ENCODE data around the gene C10orf67. TPM values are rescaled to one million over a fixed set of nuclear protein-coding genes. Genes with fewer than 3 reads are reported as not detected.

The C10orf67 gene
- total and polyA plus RNA-seq, 9 of the 15 experiments (the other 6 are each of a cell fraction or from before 2014, with no cell fraction given), result not detected

GRCh38 chr10:23379686-23380085 is 35.1 kb upstream of the C10orf67 start:
- FAIRE-seq (no peak), DNase-seq (ENCODE audit: extremely low read depth in 1 of 4, low spot score in 3 of 4) (no peak), ATAC-seq (no peak)
- no peak overlapping the region for H3K4me2 ChIP-seq (ENCODE audit: insufficient read depth, low read length)
- no peak overlapping the region for H3K27ac ChIP-seq (ENCODE audit: extremely low read depth, low read depth, low read length)
- ChIA-PET POLR2A (no interaction called here), CTCF (ENCODE audit: low intra/inter-chr PET ratio) (no interaction called here)
- BruUV-seq (replicated peaks), result no TSS peak
- 0% methylated on average over 3 of the region's 3 CpGs for WGBS (ENCODE audit: insufficient coverage, low coverage, missing lambda C conversion rate)
- H3K36me3 ChIP-seq (ENCODE audit: control insufficient read depth, insufficient read depth, low read length), result no peaks in the 10 kb centered on the region
- no peaks in the 10 kb centered on the region for H3K9me3 ChIP-seq (replicated peaks; ENCODE audit: control insufficient read depth, insufficient read depth, low read depth, low read length)
- H3K4me3 ChIP-seq, result no peak overlapping the region
- H3K79me2 ChIP-seq (ENCODE audit: control insufficient read depth, insufficient read depth, low read length), result no peaks in the 10 kb centered on the region
- H2AFZ ChIP-seq (ENCODE audit: low read depth, low read length), result no peak overlapping the region
- H3K4me1 ChIP-seq (replicated peaks in 1 of 2; ENCODE audit: control insufficient read depth in 2 of 2, insufficient read depth in 2 of 2, low read length in 2 of 2), result no peaks in the 10 kb centered on the region
- H3K27me3 ChIP-seq (ENCODE audit: control insufficient read depth in 2 of 2, insufficient read depth in 2 of 2, low read length in 2 of 2), result no peaks in the 10 kb centered on the region
- in situ Hi-C loops (cut with MboI), result no loop called here
- no peaks in the 10 kb centered on the region for H4K20me1 ChIP-seq (replicated peaks; ENCODE audit: control insufficient read depth, insufficient read depth, low read length)
- H3K9ac ChIP-seq (ENCODE audit: insufficient read depth in 1 of 2, low read depth in 2 of 2, low read length in 2 of 2), result no peak overlapping the region
- no peak for TF ChIP-seq SMARCA4 (IDR thresholded peaks at IDR 0.05)
- no peak for TF ChIP-seq ZNF121 (CRISPR knock-in tag; conservative IDR thresholded peaks at IDR 0.05)
- no peak for TF ChIP-seq TGIF2 (CRISPR knock-in tag; IDR thresholded peaks at IDR 0.05)
- TF ChIP-seq IRF2 (CRISPR knock-in tag; IDR thresholded peaks at IDR 0.05), result no peak
- no peak for TF ChIP-seq ETV5 (CRISPR knock-in tag; IDR thresholded peaks at IDR 0.05; ENCODE audit: low read depth)
- TF ChIP-seq FOXA3 (CRISPR knock-in tag; conservative IDR thresholded peaks at IDR 0.05 in 1 of 2, IDR thresholded peaks at IDR 0.05 in 1 of 2), result no peak
- no peaks in the 10 kb centered on the region for H3K9me1 ChIP-seq (ENCODE audit: control insufficient read depth, insufficient read depth, low read length)
- intact Hi-C loops (cut with micrococcal nuclease), result no loop called here

- Histone ChIP-seq H3K4me1 (replicated peaks in 1 of 2; ENCODE audit: control insufficient read depth in 2 of 2, insufficient read depth in 2 of 2, low read length in 2 of 2) (no peaks in the 10 kb centered on the region), H2AFZ (ENCODE audit: low read depth, low read length) (no peak overlapping the region), H3K4me2 (ENCODE audit: insufficient read depth, low read length) (no peak overlapping the region), H3K4me3 (no peak overlapping the region), H3K27me3 (ENCODE audit: control insufficient read depth in 2 of 2, insufficient read depth in 2 of 2, low read length in 2 of 2) (no peaks in the 10 kb centered on the region), H3K9ac (ENCODE audit: insufficient read depth in 1 of 2, low read depth in 2 of 2, low read length in 2 of 2) (no peak overlapping the region), H3K9me3 (replicated peaks; ENCODE audit: control insufficient read depth, insufficient read depth, low read depth, low read length) (no peaks in the 10 kb centered on the region), H3K27ac (ENCODE audit: extremely low read depth, low read depth, low read length) (no peak overlapping the region), H4K20me1 (replicated peaks; ENCODE audit: control insufficient read depth, insufficient read depth, low read length) (no peaks in the 10 kb centered on the region), H3K36me3 (ENCODE audit: control insufficient read depth, insufficient read depth, low read length) (no peaks in the 10 kb centered on the region), H3K79me2 (ENCODE audit: control insufficient read depth, insufficient read depth, low read length) (no peaks in the 10 kb centered on the region), H3K9me1 (ENCODE audit: control insufficient read depth, insufficient read depth, low read length) (no peaks in the 10 kb centered on the region)
- BruUV-seq (replicated peaks), result no TSS peak
- WGBS (ENCODE audit: insufficient coverage, low coverage, missing lambda C conversion rate), result 0% methylated on average over 3 of the region's 3 CpGs
- ChIA-PET CTCF (ENCODE audit: low intra/inter-chr PET ratio) (interaction anchor here (0.7 kb wide), 1 partner anchor 116 kb away, joined by 3 read pairs; no protein-coding TSS in a partner anchor), POLR2A (no interaction called here)
- DNase-seq (ENCODE audit: extremely low read depth in 1 of 4, low spot score in 3 of 4), result no peak
- no peak for FAIRE-seq
- ATAC-seq, result no peak
- in situ Hi-C loops (cut with MboI) (no loop called here), intact Hi-C loops (cut with micrococcal nuclease) (no loop called here)
- TF ChIP-seq ZNF23 (CRISPR knock-in tag; IDR thresholded peaks at IDR 0.05), result no peak
- TF ChIP-seq, protein P1, sequence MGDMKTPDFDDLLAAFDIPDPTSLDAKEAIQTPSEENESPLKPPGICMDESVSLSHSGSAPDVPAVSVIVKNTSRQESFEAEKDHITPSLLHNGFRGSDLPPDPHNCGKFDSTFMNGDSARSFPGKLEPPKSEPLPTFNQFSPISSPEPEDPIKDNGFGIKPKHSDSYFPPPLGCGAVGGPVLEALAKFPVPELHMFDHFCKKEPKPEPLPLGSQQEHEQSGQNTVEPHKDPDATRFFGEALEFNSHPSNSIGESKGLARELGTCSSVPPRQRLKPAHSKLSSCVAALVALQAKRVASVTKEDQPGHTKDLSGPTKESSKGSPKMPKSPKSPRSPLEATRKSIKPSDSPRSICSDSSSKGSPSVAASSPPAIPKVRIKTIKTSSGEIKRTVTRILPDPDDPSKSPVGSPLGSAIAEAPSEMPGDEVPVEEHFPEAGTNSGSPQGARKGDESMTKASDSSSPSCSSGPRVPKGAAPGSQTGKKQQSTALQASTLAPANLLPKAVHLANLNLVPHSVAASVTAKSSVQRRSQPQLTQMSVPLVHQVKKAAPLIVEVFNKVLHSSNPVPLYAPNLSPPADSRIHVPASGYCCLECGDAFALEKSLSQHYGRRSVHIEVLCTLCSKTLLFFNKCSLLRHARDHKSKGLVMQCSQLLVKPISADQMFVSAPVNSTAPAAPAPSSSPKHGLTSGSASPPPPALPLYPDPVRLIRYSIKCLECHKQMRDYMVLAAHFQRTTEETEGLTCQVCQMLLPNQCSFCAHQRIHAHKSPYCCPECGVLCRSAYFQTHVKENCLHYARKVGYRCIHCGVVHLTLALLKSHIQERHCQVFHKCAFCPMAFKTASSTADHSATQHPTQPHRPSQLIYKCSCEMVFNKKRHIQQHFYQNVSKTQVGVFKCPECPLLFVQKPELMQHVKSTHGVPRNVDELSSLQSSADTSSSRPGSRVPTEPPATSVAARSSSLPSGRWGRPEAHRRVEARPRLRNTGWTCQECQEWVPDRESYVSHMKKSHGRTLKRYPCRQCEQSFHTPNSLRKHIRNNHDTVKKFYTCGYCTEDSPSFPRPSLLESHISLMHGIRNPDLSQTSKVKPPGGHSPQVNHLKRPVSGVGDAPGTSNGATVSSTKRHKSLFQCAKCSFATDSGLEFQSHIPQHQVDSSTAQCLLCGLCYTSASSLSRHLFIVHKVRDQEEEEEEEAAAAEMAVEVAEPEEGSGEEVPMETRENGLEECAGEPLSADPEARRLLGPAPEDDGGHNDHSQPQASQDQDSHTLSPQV (IDR thresholded peaks at IDR 0.05), result no peak
- no peak for TF ChIP-seq HNRNPUL1 (IDR thresholded peaks at IDR 0.05; ENCODE audit: low read length)
- peak; percentile 83 for TF ChIP-seq ATF7 (IDR thresholded peaks at IDR 0.05)
- TF ChIP-seq ELF4 (CRISPR knock-in tag; IDR thresholded peaks at IDR 0.05), result no peak
- TF ChIP-seq JUND (IDR thresholded peaks at IDR 0.05; ENCODE audit: borderline replicate concordance, low read depth, low read length), result peak; percentile 61
- peak; percentile 62; the same call in 1 of the 3 replicates for TF ChIP-seq JUND (tag; IDR thresholded peaks at IDR 0.05; ENCODE audit: borderline replicate concordance, low read depth, low read length)
- no peak for TF ChIP-seq HOXB6 (CRISPR knock-in tag; IDR thresholded peaks at IDR 0.05; ENCODE audit: borderline replicate concordance)
- no peak for TF ChIP-seq ZNF785 (CRISPR knock-in tag; IDR thresholded peaks at IDR 0.05)
Observed at GRCh38 chr10:23376229-23376655, 31.6 kb upstream of the C10orf67 start.

All from K562 (cell line).